Measurements from ENCODE around the gene PTPRN2.

The PTPRN2 gene

GRCh38 chr7:157612664-157613561 lies 974.7 kb downstream of the PTPRN2 start:
- peaks cover 78% of the 10 kb centered on the region for H3K27me3 ChIP-seq (ENCODE audit: control insufficient read depth, insufficient read depth, low read length)
- no peak overlapping the region for H3K9ac ChIP-seq (ENCODE audit: low read length)
- no peaks in the 10 kb centered on the region for H3K9me3 ChIP-seq (ENCODE audit: control insufficient read depth, insufficient read depth, low read depth, low read length)
- no peaks in the 10 kb centered on the region for H3K4me1 ChIP-seq (ENCODE audit: control insufficient read depth, insufficient read depth, low read length)
- no peaks in the 10 kb centered on the region for H3K36me3 ChIP-seq (ENCODE audit: control insufficient read depth, insufficient read depth, low read length)
- no peak overlapping the region for H3K27ac ChIP-seq (ENCODE audit: low read depth, low read length)
- peak overlapping the region; percentile 11; the same call in 1 of the 2 replicates for H3K4me3 ChIP-seq (ENCODE audit: low read depth, low read length)

- H3K36me3 ChIP-seq (ENCODE audit: control insufficient read depth, insufficient read depth, low read length) = no peaks in the 10 kb centered on the region
- no peaks in the 10 kb centered on the region for H3K4me1 ChIP-seq (ENCODE audit: control insufficient read depth, insufficient read depth, low read length)
- H3K9me3 ChIP-seq (ENCODE audit: control insufficient read depth, insufficient read depth, low read depth, low read length) = no peaks in the 10 kb centered on the region
- no peak overlapping the region for H3K27ac ChIP-seq (ENCODE audit: low read depth, low read length)
- H3K9ac ChIP-seq (ENCODE audit: low read length) = no peak overlapping the region
- peaks cover 71% of the 10 kb centered on the region for H3K27me3 ChIP-seq (ENCODE audit: control insufficient read depth, insufficient read depth, low read length)
- H3K4me3 ChIP-seq (ENCODE audit: low read depth, low read length) = no peak overlapping the region
Observed at GRCh38 chr7:157612009-157612663, 975.5 kb downstream of the PTPRN2 start.

- no peaks in the 10 kb centered on the region for H3K36me3 ChIP-seq (ENCODE audit: control insufficient read depth, insufficient read depth, low read length)
- no peaks in the 10 kb centered on the region for H3K4me1 ChIP-seq (ENCODE audit: control insufficient read depth, insufficient read depth, low read length)
- no peaks in the 10 kb centered on the region for H3K9me3 ChIP-seq (ENCODE audit: control insufficient read depth, insufficient read depth, low read depth, low read length)
- H3K27me3 ChIP-seq (ENCODE audit: control insufficient read depth, insufficient read depth, low read length) = peaks cover 74% of the 10 kb centered on the region
- no peak overlapping the region for H3K4me3 ChIP-seq (ENCODE audit: low read depth, low read length)
- H3K27ac ChIP-seq (ENCODE audit: low read depth, low read length) = no peak overlapping the region
- H3K9ac ChIP-seq (ENCODE audit: low read length) = no peak overlapping the region
Observed at GRCh38 chr7:157611341-157611740, 976.3 kb downstream of the PTPRN2 start.

GRCh38 chr7:157610671-157611295 lies 976.8 kb downstream of the PTPRN2 start:
- Histone ChIP-seq H3K4me1 (ENCODE audit: control insufficient read depth, insufficient read depth, low read length) (no peaks in the 10 kb centered on the region), H3K27me3 (ENCODE audit: control insufficient read depth, insufficient read depth, low read length) (peaks cover 73% of the 10 kb centered on the region), H3K4me3 (ENCODE audit: low read depth, low read length) (no peak overlapping the region), H3K9me3 (ENCODE audit: control insufficient read depth, insufficient read depth, low read depth, low read length) (no peaks in the 10 kb centered on the region), H3K36me3 (ENCODE audit: control insufficient read depth, insufficient read depth, low read length) (no peaks in the 10 kb centered on the region), H3K27ac (ENCODE audit: low read depth, low read length) (no peak overlapping the region), H3K9ac (ENCODE audit: low read length) (no peak overlapping the region)

GRCh38 chr7:157609932-157610640 lies 977.5 kb downstream of the PTPRN2 start:
- Histone ChIP-seq H3K27me3 (ENCODE audit: control insufficient read depth, insufficient read depth, low read length) (peaks cover 73% of the 10 kb centered on the region), H3K4me3 (ENCODE audit: low read depth, low read length) (no peak overlapping the region), H3K27ac (ENCODE audit: low read depth, low read length) (no peak overlapping the region), H3K9me3 (ENCODE audit: control insufficient read depth, insufficient read depth, low read depth, low read length) (no peaks in the 10 kb centered on the region), H3K4me1 (ENCODE audit: control insufficient read depth, insufficient read depth, low read length) (no peaks in the 10 kb centered on the region), H3K36me3 (ENCODE audit: control insufficient read depth, insufficient read depth, low read length) (no peaks in the 10 kb centered on the region), H3K9ac (ENCODE audit: low read length) (no peak overlapping the region)

GRCh38 chr7:157609516-157609915 lies 978.1 kb downstream of the PTPRN2 start:
- Histone ChIP-seq H3K9ac (ENCODE audit: low read length) (no peak overlapping the region), H3K36me3 (ENCODE audit: control insufficient read depth, insufficient read depth, low read length) (no peaks in the 10 kb centered on the region), H3K27me3 (ENCODE audit: control insufficient read depth, insufficient read depth, low read length) (peaks cover 74% of the 10 kb centered on the region), H3K27ac (ENCODE audit: low read depth, low read length) (no peak overlapping the region), H3K4me3 (ENCODE audit: low read depth, low read length) (no peak overlapping the region), H3K4me1 (ENCODE audit: control insufficient read depth, insufficient read depth, low read length) (no peaks in the 10 kb centered on the region), H3K9me3 (ENCODE audit: control insufficient read depth, insufficient read depth, low read depth, low read length) (no peaks in the 10 kb centered on the region)

GRCh38 chr7:157607218-157607617 lies 980.4 kb downstream of the PTPRN2 start:
- no peaks in the 10 kb centered on the region for H3K9me3 ChIP-seq (ENCODE audit: control insufficient read depth, insufficient read depth, low read depth, low read length)

GRCh38 chr7:157606140-157606539 lies 981.5 kb downstream of the PTPRN2 start:
- Histone ChIP-seq H3K27ac (ENCODE audit: low read depth, low read length) (no peak overlapping the region), H3K27me3 (ENCODE audit: control insufficient read depth, insufficient read depth, low read length) (peaks cover 78% of the 10 kb centered on the region), H3K4me3 (ENCODE audit: low read depth, low read length) (no peak overlapping the region), H3K9ac (ENCODE audit: low read length) (no peak overlapping the region), H3K9me3 (ENCODE audit: control insufficient read depth, insufficient read depth, low read depth, low read length) (no peaks in the 10 kb centered on the region), H3K36me3 (ENCODE audit: control insufficient read depth, insufficient read depth, low read length) (no peaks in the 10 kb centered on the region), H3K4me1 (ENCODE audit: control insufficient read depth, insufficient read depth, low read length) (no peaks in the 10 kb centered on the region)

More at GRCh38 chr7:157607218-157607617, 980.4 kb downstream of the PTPRN2 start:
- Histone ChIP-seq H3K9ac (ENCODE audit: low read length) (no peak overlapping the region), H3K4me1 (ENCODE audit: control insufficient read depth, insufficient read depth, low read length) (no peaks in the 10 kb centered on the region), H3K4me3 (ENCODE audit: low read depth, low read length) (no peak overlapping the region), H3K36me3 (ENCODE audit: control insufficient read depth, insufficient read depth, low read length) (no peaks in the 10 kb centered on the region), H3K27ac (ENCODE audit: low read depth, low read length) (no peak overlapping the region), H3K27me3 (ENCODE audit: control insufficient read depth, insufficient read depth, low read length) (peaks cover 76% of the 10 kb centered on the region)

- Histone ChIP-seq H3K4me3 (ENCODE audit: low read depth, low read length) (no peak overlapping the region), H3K27ac (ENCODE audit: low read depth, low read length) (no peak overlapping the region), H3K36me3 (ENCODE audit: control insufficient read depth, insufficient read depth, low read length) (no peaks in the 10 kb centered on the region), H3K9ac (ENCODE audit: low read length) (no peak overlapping the region), H3K27me3 (ENCODE audit: control insufficient read depth, insufficient read depth, low read length) (peaks cover 78% of the 10 kb centered on the region), H3K9me3 (ENCODE audit: control insufficient read depth, insufficient read depth, low read depth, low read length) (no peaks in the 10 kb centered on the region), H3K4me1 (ENCODE audit: control insufficient read depth, insufficient read depth, low read length) (no peaks in the 10 kb centered on the region)
Observed at GRCh38 chr7:157605638-157606037, 982.0 kb downstream of the PTPRN2 start.

- H3K27ac ChIP-seq (ENCODE audit: low read depth, low read length) = no peak overlapping the region
- H3K9me3 ChIP-seq (ENCODE audit: control insufficient read depth, insufficient read depth, low read depth, low read length) = no peaks in the 10 kb centered on the region
- H3K9ac ChIP-seq (ENCODE audit: low read length) = no peak overlapping the region
- no peak overlapping the region for H3K4me3 ChIP-seq (ENCODE audit: low read depth, low read length)
- peaks cover 76% of the 10 kb centered on the region for H3K27me3 ChIP-seq (ENCODE audit: control insufficient read depth, insufficient read depth, low read length)
- no peaks in the 10 kb centered on the region for H3K4me1 ChIP-seq (ENCODE audit: control insufficient read depth, insufficient read depth, low read length)
- H3K36me3 ChIP-seq (ENCODE audit: control insufficient read depth, insufficient read depth, low read length) = no peaks in the 10 kb centered on the region
Observed at GRCh38 chr7:157604661-157605381, 982.8 kb downstream of the PTPRN2 start.
